Measurements from ENCODE around the gene ERVFRD-1.

Gene ERVFRD-1

GRCh38 chr6:11113038-11113437 lies 1.5 kb upstream of the ERVFRD-1 start:
- TF ChIP-seq, protein P1, sequence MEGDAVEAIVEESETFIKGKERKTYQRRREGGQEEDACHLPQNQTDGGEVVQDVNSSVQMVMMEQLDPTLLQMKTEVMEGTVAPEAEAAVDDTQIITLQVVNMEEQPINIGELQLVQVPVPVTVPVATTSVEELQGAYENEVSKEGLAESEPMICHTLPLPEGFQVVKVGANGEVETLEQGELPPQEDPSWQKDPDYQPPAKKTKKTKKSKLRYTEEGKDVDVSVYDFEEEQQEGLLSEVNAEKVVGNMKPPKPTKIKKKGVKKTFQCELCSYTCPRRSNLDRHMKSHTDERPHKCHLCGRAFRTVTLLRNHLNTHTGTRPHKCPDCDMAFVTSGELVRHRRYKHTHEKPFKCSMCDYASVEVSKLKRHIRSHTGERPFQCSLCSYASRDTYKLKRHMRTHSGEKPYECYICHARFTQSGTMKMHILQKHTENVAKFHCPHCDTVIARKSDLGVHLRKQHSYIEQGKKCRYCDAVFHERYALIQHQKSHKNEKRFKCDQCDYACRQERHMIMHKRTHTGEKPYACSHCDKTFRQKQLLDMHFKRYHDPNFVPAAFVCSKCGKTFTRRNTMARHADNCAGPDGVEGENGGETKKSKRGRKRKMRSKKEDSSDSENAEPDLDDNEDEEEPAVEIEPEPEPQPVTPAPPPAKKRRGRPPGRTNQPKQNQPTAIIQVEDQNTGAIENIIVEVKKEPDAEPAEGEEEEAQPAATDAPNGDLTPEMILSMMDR (IDR thresholded peaks at IDR 0.05; ENCODE audit: insufficient read depth, low read length, poor library complexity, severe bottlenecking) = no peak
- no peaks in the 10 kb centered on the region for H3K36me3 ChIP-seq (ENCODE audit: control insufficient read depth, insufficient read depth, low read length)
- no peaks in the 10 kb centered on the region for H3K27me3 ChIP-seq (replicated peaks; ENCODE audit: control insufficient read depth, insufficient read depth, low read length)
- no peak overlapping the region for H3K4me3 ChIP-seq (replicated peaks; ENCODE audit: low read depth, low read length)
- no peak for DNase-seq (ENCODE audit: extremely low read depth, insufficient read length)

GRCh38 chr6:11111769-11112437 lies 378 bp upstream of the ERVFRD-1 start:
- Histone ChIP-seq H3K36me3 (ENCODE audit: control insufficient read depth, insufficient read depth, low read length) (no peaks in the 10 kb centered on the region), H3K27me3 (replicated peaks; ENCODE audit: control insufficient read depth, insufficient read depth, low read length) (no peaks in the 10 kb centered on the region), H3K4me3 (replicated peaks; ENCODE audit: low read depth, low read length) (no peak overlapping the region)
- no peak for DNase-seq (ENCODE audit: extremely low read depth, insufficient read length)
- TF ChIP-seq, protein P1 (IDR thresholded peaks at IDR 0.05; ENCODE audit: insufficient read depth, low read length, poor library complexity, severe bottlenecking) = no peak

DNA sequence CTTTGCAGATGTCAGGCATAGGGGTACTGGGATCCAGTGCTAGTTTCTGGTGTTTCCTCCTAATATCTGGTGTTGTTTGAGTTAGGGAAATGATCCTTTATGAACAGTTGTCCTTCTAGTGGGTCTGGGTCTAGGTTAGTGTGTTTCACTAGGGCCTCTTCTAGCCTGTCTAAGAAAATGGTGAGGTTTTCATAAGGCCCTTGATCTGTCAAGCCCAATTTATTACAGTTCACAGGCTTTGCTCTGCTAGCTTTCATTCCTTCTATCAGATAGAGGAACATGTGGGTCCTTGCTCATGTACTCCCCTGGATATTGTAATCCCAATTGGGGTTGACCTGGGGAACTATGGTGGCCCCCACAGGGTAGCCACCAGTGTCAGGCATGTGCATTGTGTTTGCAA lies 2.8 kb downstream of the ERVFRD-1 start:
- no peak for DNase-seq (ENCODE audit: extremely low read depth, insufficient read length)
- TF ChIP-seq, protein P1 (IDR thresholded peaks at IDR 0.05; ENCODE audit: insufficient read depth, low read length, poor library complexity, severe bottlenecking) = no peak
- H3K36me3 ChIP-seq (ENCODE audit: control insufficient read depth, insufficient read depth, low read length) = no peaks in the 10 kb centered on the region
- H3K27me3 ChIP-seq (replicated peaks; ENCODE audit: control insufficient read depth, insufficient read depth, low read length) = no peaks in the 10 kb centered on the region
- no peak overlapping the region for H3K4me3 ChIP-seq (replicated peaks; ENCODE audit: low read depth, low read length)

DNA sequence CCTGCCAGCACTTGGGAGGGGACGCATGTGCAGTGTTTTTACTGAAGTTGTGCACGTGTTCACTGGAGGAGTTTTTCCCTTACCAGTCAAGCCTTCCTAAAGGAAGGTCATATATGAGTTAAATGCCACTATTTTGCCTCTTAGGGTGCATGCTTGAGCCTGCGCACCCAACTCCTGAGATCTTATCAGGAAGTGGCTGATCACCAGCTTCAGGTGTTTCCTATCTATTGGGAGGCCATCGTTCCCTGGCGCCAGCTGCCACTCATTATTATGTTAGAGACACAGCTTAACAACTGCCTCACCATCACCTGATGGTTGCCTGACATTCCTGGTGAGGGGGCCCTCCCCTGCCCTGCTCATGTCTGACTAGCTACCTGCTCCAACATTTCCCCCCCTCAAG lies 8.5 kb downstream of the ERVFRD-1 start:
- no peak for DNase-seq (ENCODE audit: extremely low read depth, insufficient read length)

GRCh38 chr6:11101417-11101816 lies 10.1 kb downstream of the ERVFRD-1 start:
- Histone ChIP-seq H3K36me3 (ENCODE audit: control insufficient read depth, insufficient read depth, low read length) (no peaks in the 10 kb centered on the region; the same call in 1 of the 2 replicates), H3K27me3 (replicated peaks; ENCODE audit: control insufficient read depth, insufficient read depth, low read length) (no peaks in the 10 kb centered on the region), H3K4me3 (replicated peaks; ENCODE audit: low read depth, low read length) (no peak overlapping the region)
- DNase-seq (ENCODE audit: extremely low read depth, insufficient read length) = no peak
- TF ChIP-seq, protein P1 (IDR thresholded peaks at IDR 0.05; ENCODE audit: insufficient read depth, low read length, poor library complexity, severe bottlenecking) = no peak

More for the DNA sequence above, 8.5 kb downstream of the ERVFRD-1 start:
- no peaks in the 10 kb centered on the region; the same call in 1 of the 2 replicates for H3K36me3 ChIP-seq (ENCODE audit: control insufficient read depth, insufficient read depth, low read length)
- H3K27me3 ChIP-seq (replicated peaks; ENCODE audit: control insufficient read depth, insufficient read depth, low read length) = no peaks in the 10 kb centered on the region
- TF ChIP-seq, protein P1 (IDR thresholded peaks at IDR 0.05; ENCODE audit: insufficient read depth, low read length, poor library complexity, severe bottlenecking) = no peak
- H3K4me3 ChIP-seq (replicated peaks; ENCODE audit: low read depth, low read length) = no peak overlapping the region

All from GM06990 (cell line).